ENCODE data around the gene ALG12. TPM values are rescaled to one million over a fixed set of nuclear protein-coding genes. Genes with fewer than 3 reads are reported as not detected.

ALG12 gene
- total and polyA plus RNA-seq, 2 of the 8 experiments (the other 6 are each of a cell fraction or from before 2014, with no cell fraction given), result 13.4 to 22.5 TPM

DNA sequence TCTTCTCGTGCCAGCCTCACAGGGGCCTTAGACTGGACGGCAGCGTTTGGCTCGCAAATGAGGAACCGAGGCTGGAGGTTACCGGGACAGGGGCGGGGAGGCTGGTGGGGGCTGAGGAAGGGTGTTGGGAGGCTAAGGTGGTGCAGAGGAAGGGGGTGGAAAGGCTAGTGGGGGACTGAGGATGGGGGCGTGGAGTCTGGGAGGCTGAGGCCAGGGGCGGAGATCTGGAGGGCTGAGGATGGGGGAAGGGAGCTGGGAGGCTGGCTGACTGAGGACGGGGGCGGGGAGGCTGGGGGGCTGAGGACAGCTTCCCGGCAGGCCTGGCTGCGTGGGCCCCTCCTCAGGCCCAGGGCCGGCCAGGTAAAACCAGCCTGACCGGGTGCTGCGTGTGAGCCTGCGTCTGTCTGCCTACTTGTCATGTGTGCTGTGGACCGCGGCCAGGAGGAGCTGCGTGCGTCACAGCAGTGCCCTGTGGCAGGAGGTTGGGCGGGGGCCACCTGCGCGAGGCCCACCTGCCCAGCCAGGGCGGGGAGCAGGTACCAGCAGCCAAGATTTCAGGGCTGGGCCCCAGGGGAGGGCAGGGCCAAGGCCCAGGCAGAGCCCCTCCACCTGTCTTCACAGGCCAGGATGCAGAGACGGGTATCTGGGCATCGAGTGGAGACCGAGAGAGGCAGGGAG is 32.9 kb upstream of the ALG12 start:
- H2BK20ac ChIP-seq (ENCODE audit: low read length), result no peak overlapping the region; the same call in 1 of the 2 replicates
- H2AK5ac ChIP-seq (ENCODE audit: low read depth, low read length), result 0 out of 2 replicates have a peak overlapping the region, but pooled peaks have one; percentile 39
- H3K9ac ChIP-seq (replicated peaks in 1 of 4; ENCODE audit: extremely low read depth in 1 of 4, low read depth in 3 of 4, low read length in 3 of 4), result no peak overlapping the region
- POLR2A ChIA-PET (ENCODE audit: partially characterized antibody), result interaction anchor here (1.0 to 1.9 kb wide), 4 partner anchors 9 to 287 kb away, joined by 3 to 10 read pairs (median 6); partner anchors contain the start of gene PIM3
- CTCF ChIA-PET (ENCODE audit: partially characterized antibody), result interaction anchor here (0.5 to 2.4 kb wide), 6 partner anchors 17 to 543 kb away, joined by 3 to 11 read pairs (median 4); no protein-coding TSS in a partner anchor
- peak overlapping the region; percentile 22 for H2BK120ac ChIP-seq (replicated peaks; ENCODE audit: low read depth, low read length)
- H4K8ac ChIP-seq (ENCODE audit: extremely low read depth, insufficient read depth, low read length), result no peak overlapping the region; the same call in 1 of the 2 replicates
- H3K4me1 ChIP-seq (replicated peaks in 1 of 4; ENCODE audit: control insufficient read depth in 3 of 4, insufficient read depth in 4 of 4, low read length in 3 of 4), result peaks cover 0 to 32% (median 17%) of the 10 kb centered on the region in 4 experiments; a peak in 5 of 7 replicates
- no peaks in the 10 kb centered on the region for H3K9me3 ChIP-seq (ENCODE audit: insufficient read depth in 2 of 2, low read depth in 1 of 2, low read length in 1 of 2)
- no peak overlapping the region for H3K4me2 ChIP-seq (ENCODE audit: insufficient read depth in 1 of 2, low read depth in 2 of 2, low read length in 2 of 2)
- H3K4ac ChIP-seq (replicated peaks; ENCODE audit: insufficient read length, low read depth, low read length), result no peak overlapping the region
- no peaks in the 10 kb centered on the region for H3K79me2 ChIP-seq (ENCODE audit: control insufficient read depth in 1 of 2, insufficient read depth in 2 of 2, low read length in 2 of 2)
- no peaks in the 10 kb centered on the region for H3K27me3 ChIP-seq (replicated peaks in 1 of 4; ENCODE audit: control insufficient read depth in 3 of 4, extremely low read depth in 1 of 4, insufficient read depth in 3 of 4, low read length in 3 of 4)
- peak overlapping the region; percentile 91 for H4K91ac ChIP-seq (replicated peaks; ENCODE audit: insufficient read length, low read length)
- H3K56ac ChIP-seq (replicated peaks; ENCODE audit: insufficient read length, low read depth, low read length), result no peak overlapping the region
- no peak overlapping the region for H2BK15ac ChIP-seq (ENCODE audit: low read length)
- peak overlapping the region; percentile 83; the same call in 1 of the 2 replicates for H2BK5ac ChIP-seq (ENCODE audit: low read depth, low read length)
- H3K79me1 ChIP-seq (ENCODE audit: low read depth, low read length), result no peaks in the 10 kb centered on the region
- FAIRE-seq (no peak), DNase-seq (ENCODE audit: low read depth in 1 of 2, low spot score in 2 of 2) (no peak)
- H3K4me3 ChIP-seq (ENCODE audit: extremely low read depth in 1 of 4, insufficient read depth in 2 of 4, low read depth in 3 of 4, low read length in 4 of 4), result no peak overlapping the region
- H3K23ac ChIP-seq (ENCODE audit: insufficient read length), result no peak overlapping the region
- H3K27ac ChIP-seq (ENCODE audit: low read depth, low read length), result no peak overlapping the region
- H3K14ac ChIP-seq (ENCODE audit: insufficient read length), result no peak overlapping the region
- H2AFZ ChIP-seq (ENCODE audit: low read length), result no peak overlapping the region
- no peak for TF ChIP-seq EZH2 (IDR thresholded peaks at IDR 0.05; ENCODE audit: low read depth, low read length, severe bottlenecking)
- no peak for TF ChIP-seq CREB1 (IDR thresholded peaks at IDR 0.05)
- no peak for TF ChIP-seq FOSL1 (IDR thresholded peaks at IDR 0.05; ENCODE audit: insufficient read depth, low read depth, low read length)
- TF ChIP-seq TAF7 (optimal IDR thresholded peaks at IDR 0.05; ENCODE audit: borderline replicate concordance, low read depth, low read length), result no peak
- no peak for TF ChIP-seq EGR1 (IDR thresholded peaks at IDR 0.05; ENCODE audit: borderline replicate concordance, low read depth, low read length)
- no peak for TF ChIP-seq HDAC6 (IDR thresholded peaks at IDR 0.05; ENCODE audit: low read depth, low read length)
- no peaks in the 10 kb centered on the region for H3K23me2 ChIP-seq (ENCODE audit: low read depth, low read length)
- H4K5ac ChIP-seq (ENCODE audit: insufficient read length, low read depth, low read length), result no peak overlapping the region
- H3K18ac ChIP-seq (ENCODE audit: extremely low read depth, low read length), result peak overlapping the region; percentile 48
- 87% methylated on average over 12 of the region's 28 CpGs; no CpG with 5 or more reads in 1 of the 2 experiments for WGBS, 2 experiments (ENCODE audit: extremely low coverage in 1 of 2, insufficient coverage in 1 of 2, insufficient read length in 1 of 2, insufficient replicate concordance in 2 of 2, low coverage in 1 of 2, low lambda C conversion rate in 2 of 2, missing lambda C conversion rate in 1 of 2)
- peak overlapping the region; percentile 60; the same call in 1 of the 2 replicates for H2BK12ac ChIP-seq (ENCODE audit: low read depth, low read length)
- no peaks in the 10 kb centered on the region for H3K36me3 ChIP-seq (ENCODE audit: control insufficient read depth in 2 of 4, insufficient read depth in 4 of 4, low read length in 3 of 4)
- peaks cover 0 to 2% of the 10 kb centered on the region in 2 experiments for H4K20me1 ChIP-seq (replicated peaks in 1 of 2; ENCODE audit: control insufficient read depth in 1 of 2, insufficient read depth in 2 of 2, low read length in 2 of 2)

Data from H1 (cell line).